GM19239 (cell line): ENCODE data around the gene GPHB5.

Source experiments
- DNase-seq: peaks from one replicate; pipeline ENCODE4 v3.0.0; 2011; ENCODE audit warnings: low spot score; ENCODE audit not compliant: insufficient read length
- FAIRE-seq: peaks from 2 replicates; lab custom pipeline; 2011; peaks lifted over from hg19 to GRCh38; lab: Jason Lieb, UNC

Gene GPHB5

DNA sequence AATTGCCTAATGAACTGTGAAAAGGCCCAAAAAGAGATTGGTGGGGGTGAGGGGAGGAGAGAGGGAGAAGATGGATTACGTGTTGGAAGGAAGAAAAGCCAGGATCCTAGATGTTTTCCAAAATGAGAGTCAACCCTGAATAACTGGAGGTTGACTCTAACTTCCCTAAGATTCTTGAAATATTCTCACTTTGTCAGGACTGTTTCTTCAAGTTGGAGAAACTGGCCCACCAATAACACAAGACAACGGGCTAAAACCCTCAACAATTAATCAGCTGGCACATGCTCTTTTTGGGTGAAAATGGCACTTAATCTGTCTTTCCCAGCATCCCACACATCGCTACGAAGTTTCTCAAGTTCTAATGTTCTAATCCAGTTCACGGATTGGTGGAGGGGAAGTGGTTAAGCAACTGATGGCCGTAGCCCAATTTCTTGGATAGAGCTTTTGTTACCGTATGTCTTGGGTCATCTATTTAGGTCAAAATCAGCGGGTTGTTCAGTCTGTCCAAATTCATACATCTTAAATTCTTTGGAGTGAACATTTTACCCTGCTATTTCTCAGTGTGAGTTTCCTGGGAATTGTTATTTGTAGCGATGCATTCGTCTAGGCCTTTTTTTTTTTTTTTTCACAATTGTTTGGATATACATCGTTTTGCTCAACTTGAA is 49.0 kb downstream of the GPHB5 start:
- no peak for DNase-seq
- no peak for FAIRE-seq

DNA sequence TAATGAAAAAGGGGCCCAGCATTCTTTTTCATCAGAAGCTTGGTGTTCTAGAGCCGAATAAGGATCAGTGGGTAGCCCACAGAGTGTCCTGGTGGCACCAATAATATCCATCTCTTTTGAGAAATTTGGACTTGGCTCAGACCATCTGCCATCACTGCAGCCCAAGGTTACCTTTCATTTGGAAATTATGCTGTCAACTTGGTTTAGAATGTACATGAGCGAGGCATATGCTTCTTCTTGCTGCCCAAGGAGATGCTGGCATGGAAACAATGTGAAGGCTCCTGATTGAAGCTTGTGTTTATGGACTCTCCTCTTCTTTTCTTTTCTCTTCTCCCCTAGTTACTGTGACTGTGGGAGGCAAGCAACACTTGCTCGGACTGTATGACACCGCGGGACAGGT is 50.0 kb downstream of the GPHB5 start:
- FAIRE-seq: no peak
- DNase-seq: no peak

DNA sequence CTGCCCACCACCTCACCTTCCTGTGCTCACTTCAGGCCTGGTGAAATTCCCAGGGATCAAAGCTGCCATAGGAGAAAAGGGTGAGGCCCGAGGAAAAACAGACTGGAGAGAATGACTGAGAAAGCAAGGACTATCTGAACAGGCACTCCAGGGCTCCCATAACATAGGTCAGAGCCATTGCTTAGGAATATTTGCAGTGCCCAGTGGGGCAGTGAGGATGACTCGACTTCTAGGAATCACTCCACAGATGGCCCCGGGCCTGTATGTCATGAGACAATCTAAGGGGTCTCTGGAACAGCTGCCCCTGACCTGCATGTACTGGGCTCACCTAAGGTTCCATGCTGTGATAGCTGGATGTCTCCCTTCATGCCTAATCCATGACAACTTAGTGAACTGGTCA is 51.6 kb downstream of the GPHB5 start:
- FAIRE-seq (no peak), DNase-seq (no peak)

DNA sequence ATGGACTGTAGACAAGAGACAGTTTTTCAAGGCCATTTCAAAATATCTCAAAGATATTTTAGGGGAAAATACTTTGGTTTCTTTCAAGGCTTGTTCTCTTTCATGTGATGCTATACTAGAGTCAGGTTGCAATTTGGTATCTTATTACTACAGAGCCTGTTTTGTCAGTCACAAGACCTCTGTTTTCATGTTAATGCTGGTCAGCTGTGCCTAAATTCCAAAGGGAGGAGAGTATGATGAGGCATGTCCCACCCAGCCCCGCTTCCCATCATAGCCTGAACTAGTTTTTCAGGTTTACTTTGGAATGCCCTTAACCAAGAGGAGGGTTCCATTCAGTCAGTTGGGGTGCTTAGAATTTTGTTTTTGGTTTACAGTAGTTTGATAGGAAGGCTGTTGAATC is 52.6 kb downstream of the GPHB5 start:
- FAIRE-seq: no peak
- DNase-seq: no peak
